Pulmonary artery endothelial cell (primary cell): ENCODE results near the gene ITGA11. TPM values are rescaled to one million over a fixed set of nuclear protein-coding genes. Genes with fewer than 3 reads are reported as not detected.
"Not testable (repeated sequence)": the region's sequence is repeated elsewhere in the genome, so short reads cannot be mapped to it uniquely, and the experiment has no call there.

ENCODE experiments used
- DNase-seq: peaks from one replicate; pipeline ENCODE4 v3.0.0-alpha.2; 2011; ENCODE audit warnings: low read depth, low spot score
- total RNA-seq: library from RNA; depleted of rRNA; stranded (reverse); fragments of >200 nt; gene quantifications from 2 replicates; pipeline ENCODE4 v1.2.3, GENCODE V29; 2014

The ITGA11 gene
- total RNA-seq, 1 donor from 2014 or later, result 0.20 TPM

DNA sequence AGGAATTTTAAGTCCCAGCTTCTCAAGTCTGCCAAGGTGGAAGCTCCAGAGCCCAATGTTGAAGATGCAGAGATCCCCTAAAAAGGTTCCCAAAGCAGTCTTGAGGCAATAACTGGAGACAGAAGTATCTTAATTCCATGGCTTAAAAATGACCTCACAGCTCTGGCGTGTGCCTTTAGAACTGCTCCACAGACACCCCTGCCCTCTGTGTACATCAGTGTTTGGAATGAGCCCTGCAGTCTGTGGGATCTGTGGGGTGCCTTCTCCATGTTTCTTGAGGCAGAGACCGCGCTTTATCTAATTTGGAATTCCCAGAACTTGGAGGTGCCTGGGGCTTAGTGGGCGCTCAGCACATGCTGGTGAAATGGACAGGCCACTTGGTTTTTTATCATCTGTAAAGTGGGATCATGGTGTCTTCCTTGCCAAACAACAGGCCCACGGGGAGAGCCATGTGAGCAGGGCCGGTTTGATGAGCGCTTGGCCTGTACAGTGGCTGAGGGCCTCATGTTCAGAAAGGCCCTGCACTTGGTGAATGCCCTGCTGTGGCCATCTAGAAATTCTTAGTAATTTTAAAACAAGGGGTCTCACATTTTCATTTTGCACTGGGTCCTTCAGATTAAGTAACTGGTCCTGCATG, 7.1 kb downstream of the ITGA11 start:
- DNase-seq, result no peak

DNA sequence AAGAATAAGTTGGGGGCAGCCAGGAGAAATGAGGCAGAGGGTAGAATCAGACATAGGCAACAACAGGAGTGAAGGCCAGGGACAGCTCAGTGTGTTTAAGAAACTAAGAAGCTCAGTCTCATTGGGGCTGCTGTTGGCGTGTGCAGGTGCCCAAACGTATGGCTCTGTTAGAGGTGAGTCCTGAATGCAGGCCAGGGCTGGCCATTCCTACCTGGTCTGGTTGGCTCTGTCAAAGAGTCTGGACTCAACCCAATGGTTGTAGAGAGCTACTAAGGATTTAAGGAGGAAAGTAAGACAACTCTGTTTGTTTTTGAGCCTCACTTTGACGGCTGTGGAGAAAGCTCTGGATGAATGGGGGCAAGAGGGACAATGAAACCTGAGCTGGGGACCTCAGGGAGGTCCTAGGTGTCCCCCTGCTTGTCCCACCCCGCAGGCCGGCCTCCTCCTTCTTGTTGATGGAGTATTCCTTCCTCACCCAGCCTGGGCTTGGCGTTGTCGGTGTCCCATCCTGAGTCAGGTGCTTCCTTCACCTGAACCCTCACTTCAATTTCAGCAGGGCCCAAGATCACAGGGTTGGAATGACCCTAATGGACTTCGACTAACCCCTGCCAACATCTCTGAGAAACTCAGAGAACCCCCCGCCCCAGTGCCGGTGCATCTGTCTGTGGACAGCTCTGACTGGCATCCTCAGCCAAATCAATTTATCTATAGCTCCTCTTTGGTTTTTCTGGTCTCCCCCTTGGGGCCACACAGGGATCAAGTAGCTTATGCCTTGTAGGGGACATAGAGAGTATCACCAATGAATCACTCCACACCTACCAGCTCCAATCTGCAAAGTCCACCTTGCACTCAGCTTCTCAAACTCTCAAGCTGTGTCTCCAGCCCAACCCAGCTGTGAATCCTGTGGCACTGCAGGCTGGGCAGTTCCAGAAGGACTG, 8.3 kb downstream of the ITGA11 start:
- DNase-seq, result no peak

DNA sequence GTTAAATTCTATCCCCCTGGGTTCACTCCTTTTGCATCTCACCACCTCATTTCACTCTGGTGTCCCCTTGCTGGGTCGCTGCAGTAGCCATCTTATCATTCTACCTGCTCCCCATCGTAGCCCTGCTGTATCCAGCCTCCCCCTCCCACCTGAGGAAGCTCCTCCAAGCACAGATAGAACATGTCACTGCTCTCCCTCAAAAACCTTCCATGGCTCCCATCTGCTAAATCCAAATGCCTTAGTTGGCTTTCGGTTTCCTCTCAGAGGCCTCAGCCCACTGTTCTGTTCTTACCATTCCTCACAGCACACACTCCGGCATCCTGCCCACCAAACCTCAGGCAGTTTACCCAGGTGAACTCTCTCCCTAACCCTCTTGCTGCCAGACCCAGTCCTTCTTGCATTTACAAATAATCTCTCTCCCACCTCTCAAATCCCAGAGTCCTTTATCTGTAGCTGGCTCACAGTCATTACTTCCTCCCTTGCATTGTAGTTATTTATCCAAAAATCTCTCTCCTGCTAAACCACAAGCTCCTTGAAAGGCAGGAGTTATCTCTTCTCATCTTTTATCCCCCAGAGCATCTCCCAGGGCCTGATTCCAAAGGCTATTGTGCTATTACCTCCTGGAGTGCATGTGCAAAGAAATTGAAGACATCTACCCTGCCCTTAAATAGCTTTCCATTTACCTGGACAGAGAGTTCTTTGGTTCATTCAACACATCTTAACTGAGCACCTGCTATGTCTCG, 9.4 kb downstream of the ITGA11 start:
- DNase-seq, result not testable (repeated sequence)

DNA sequence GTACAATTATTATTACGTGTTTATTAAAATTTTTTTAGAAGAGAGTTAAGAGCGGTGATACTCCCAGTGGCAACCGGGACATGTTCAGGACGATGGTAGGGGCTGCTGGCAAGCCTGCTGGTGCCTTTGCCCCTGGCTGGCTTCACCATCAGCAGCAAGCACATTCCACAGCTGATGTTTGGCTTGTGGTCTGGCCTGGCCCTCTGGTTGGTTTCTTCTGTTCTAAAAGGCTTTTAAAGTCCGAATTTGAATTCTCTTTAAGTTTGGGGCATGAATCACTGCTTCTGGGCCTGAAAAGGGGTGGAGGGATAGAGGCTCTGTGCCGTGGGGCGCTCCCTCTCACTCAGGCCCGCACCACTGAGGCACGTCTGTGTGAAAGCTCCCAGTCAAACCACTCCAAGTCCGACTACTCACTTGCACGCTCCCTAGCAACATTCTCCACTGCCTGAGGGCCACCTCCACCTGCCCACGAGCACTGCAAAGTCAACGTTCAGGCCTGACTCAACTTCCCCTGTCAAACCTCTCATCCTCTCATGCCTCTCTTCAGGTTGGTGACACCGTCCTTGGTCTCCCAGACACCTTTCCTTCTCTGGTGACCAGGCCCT, 10.1 kb downstream of the ITGA11 start:
- DNase-seq, result no peak

DNA sequence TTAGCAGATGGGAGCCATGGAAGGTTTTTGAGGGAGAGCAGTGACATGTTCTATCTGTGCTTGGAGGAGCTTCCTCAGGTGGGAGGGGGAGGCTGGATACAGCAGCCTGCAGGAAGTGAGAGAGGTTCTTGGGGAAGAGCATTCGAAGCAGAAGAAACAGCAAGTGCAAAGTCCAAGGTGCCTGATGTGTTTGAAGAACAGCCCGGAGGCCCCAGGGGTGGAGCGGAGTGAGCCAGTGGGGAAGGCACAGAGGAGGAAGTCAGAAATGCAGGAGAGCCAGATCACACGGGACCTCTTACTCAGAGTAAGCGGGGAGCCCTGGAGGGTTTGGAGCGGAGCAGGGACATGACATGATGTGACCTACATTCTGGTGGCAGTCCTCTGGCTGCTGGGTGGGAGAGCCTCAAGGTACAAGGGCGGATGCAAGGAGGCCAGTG, 10.8 kb downstream of the ITGA11 start:
- no peak for DNase-seq

DNA sequence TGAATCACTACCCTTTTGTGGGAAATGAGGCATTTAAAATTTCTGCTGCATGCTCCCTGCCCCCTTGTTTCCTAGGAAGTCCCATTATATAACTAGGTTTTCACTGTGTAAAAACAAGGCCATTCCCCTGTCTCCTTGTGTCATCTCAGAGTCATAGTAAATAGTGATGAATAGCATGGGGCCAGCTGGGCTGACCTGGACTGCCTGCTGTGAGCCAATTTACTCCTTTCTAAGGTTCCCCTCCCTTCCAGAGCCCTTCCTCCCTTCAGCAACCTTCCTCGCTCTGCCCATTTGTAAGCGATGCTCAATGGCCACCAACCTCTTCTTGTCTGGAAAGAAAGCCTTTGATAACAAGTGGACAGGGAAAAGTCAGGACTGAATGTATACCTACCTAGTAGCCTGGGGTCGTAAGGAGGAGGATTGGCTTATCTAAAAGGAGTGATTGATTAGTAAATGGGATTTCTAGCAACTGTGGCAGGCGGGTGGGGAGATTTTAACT, 11.7 kb downstream of the ITGA11 start:
- no peak for DNase-seq

DNA sequence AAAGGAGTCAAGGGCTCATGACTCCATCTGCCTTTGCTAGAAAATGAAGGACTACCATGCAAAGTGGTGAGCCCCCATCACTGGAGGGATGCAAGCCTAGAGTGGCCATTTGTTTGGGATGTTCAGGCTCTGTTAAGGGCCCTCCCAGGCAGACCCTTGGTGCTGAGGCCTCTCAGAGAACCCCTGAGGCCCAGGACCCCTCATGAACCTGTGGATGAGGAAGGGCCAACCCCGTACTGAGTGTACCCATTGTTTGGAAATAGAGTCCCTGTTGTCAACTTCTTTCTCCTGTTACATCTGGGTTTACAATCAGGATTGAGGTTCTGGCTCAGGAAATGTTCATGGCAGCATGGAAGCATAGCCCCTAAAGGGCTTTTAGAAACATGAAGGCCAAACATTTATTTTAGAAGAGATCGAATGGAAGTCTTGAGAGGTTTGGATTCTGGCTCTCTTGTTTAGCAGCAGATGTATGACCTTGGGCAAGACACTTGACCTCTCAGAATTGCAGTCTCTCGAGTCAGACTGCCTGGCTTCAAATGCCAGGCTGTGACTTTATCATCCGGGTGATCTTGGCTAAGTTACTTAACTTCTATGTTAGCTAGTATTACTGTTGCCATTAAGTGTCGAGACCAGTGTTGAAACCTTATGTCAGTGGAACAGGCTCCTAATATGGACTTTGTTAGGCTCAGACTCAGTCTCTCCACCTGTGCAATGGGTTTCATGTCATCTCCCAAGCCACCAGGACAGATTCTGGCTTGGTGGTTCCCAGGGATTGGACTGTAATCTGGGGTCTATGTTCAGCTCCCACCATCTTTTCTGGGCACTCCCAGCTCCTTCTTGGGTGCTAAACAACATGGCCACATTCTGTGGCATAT, 12.4 kb downstream of the ITGA11 start:
- DNase-seq, result no peak

DNA sequence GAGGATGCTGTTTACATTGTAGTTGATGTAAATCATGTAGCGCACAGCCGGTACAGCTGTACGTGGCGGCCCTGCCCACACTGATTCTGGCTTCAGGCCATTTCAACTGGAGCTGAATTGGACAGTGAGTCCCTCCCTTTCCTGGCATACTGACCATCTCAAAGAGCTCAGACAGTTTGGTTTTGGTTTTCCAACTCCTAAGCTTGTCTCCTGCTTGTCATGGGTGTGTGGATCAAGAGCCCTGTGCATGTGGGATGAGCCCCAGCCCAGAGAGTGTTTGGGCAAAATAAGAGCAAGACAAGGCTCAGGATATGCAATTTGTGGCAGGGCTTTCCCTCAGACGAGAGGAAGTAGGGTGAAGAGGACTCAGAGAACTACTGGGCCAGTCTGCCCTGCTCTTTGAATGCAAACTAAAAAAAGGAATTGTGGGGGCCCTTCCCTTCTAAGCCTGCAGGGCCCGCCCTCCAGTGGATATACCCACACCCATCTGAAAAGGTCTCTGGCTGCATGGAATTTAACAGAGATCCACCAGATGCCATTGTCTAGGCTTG, 13.3 kb downstream of the ITGA11 start:
- DNase-seq, result no peak

DNA sequence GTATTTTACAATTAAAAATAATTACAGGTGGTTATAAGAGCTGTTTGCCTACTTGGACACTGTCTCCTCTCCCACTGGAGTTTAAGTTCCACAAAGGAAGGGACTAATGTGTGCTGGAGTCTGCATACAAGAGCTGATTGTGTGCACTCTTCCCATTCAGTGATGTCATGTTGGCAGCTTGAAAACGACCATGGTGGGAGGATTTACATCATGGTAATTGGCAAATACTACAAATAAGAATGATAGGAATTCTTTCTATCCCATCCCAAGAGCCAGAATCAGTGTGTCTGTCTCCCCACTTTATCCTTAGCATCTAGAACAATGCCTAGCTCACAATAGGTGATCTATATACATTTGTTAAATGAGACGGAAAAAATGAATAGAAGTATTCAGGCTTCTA, 14.1 kb downstream of the ITGA11 start:
- DNase-seq, result no peak

DNA sequence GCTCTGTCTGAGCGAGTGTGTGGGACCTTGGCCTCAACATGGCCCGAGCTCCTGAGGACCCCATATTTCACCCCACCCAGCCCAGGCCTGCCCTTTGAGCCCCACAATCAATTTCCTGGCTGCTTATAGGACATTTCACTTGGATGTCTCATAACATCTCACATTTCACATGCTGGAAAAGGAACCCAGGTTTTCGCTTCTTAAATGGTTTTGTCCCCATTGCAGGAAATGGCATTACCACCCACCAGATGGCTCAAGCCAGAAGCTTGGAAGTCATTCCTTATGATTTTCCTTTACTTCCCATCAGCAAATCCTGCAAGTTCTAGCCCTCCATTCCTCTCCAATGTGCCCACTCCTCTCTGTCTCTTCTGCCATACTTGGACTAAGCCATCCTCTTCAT, 14.9 kb downstream of the ITGA11 start:
- DNase-seq, result no peak

DNA sequence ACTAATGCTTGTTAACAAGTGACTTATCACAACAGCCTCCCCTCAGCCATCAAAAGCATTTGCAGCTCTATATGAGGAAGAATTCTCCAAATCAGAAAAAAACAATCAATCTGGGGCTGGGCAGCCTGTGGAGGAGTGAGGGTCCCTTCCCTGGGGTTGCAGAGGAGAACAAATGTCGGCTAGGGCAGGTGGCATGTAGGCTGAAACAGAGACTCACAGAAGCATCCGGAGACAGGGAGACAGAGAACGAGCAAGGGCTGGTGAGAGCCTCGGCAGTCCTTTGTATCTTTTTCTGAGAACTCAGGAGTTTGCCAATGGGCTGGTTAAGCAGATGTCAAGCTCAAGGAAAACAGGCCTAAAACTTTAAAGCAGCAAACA, 15.8 kb downstream of the ITGA11 start:
- DNase-seq, result no peak

DNA sequence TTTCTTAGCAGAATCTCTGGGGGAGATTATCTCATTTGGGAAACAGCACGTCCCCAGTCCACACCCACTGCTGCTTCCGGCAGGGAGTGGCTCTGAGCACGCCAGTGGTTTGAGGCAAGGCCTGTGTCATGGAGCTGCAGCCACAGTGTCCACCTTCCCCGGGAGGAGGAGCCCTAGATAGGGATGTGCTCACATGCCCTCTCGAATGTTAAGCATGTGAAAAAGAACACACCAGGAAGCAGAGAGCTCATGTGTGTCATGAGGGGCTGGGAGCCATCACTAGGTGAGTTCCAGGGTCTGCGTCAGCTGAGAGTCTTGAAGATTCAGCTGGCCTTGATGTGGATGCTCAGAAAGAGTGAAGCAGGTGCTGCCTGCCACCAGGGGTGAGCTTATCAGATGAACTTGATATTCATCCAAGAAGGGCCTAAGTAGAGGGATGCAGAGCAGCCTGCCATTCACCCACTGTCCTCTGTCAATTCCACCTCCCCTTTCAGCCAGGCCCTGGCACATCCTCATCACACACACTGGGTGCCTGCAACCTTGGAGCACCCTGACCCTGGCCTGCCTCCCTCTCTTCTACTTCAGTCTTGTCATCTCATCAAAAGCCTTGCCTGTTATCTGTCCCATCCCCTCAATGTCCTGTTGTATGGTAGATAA, 16.3 kb downstream of the ITGA11 start:
- DNase-seq, result no peak

DNA sequence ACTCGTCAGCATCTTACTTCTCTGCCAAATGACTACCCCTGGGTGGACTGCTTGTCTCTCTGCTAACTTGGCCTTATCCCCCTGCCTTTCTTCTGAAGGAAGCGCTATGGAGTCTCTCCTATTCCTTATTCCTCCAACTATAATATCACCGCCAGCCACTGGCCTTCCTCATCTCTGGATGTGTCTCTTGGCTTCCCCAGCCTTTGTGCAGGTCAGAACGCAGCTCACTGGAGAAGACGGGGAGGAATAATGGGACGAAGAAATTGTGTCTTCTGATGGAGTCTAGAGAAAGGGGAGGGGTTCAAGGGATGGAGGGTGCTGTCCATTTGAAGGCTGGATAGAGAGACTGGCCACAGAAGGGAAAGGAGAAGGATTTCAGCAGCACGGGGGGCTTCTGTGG, 16.9 kb downstream of the ITGA11 start:
- no peak for DNase-seq

DNA sequence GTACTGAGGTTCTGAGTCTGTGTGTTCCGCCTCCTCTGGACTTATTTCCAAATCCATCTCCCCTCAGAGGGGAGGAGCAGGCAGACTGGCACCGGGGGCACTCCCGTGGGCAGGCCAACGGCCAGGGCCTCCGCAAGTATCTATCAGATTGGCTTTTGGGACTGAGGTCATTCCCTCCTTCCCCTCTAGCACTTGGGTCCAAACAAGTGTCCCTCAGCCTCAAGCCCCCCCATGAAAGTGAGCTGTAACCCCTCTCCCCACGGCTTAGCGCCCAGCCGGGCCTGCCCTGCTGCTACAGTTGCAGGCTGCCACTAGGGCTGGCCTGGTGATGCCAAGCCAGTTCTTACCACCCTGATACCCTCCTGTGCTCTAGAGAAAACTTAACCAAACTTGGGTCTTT, 17.4 kb downstream of the ITGA11 start:
- no peak for DNase-seq

DNA sequence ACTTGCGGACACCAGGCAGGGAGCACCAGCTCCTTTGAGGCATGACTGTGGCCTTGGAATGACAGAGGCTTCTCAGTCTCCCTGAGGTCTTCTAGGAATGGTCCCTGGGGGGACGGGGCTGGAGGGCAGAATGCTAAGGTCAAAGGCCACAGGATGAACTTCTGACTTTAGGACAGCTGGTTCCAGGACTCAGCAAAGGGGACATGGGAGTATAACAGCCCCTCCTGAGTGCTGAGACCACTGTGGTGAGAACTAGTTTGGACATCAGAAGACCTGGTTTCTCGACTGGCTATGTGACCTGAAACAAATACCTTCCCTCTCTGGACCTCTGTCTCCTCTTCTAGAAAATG, 17.8 kb downstream of the ITGA11 start:
- no peak for DNase-seq

DNA sequence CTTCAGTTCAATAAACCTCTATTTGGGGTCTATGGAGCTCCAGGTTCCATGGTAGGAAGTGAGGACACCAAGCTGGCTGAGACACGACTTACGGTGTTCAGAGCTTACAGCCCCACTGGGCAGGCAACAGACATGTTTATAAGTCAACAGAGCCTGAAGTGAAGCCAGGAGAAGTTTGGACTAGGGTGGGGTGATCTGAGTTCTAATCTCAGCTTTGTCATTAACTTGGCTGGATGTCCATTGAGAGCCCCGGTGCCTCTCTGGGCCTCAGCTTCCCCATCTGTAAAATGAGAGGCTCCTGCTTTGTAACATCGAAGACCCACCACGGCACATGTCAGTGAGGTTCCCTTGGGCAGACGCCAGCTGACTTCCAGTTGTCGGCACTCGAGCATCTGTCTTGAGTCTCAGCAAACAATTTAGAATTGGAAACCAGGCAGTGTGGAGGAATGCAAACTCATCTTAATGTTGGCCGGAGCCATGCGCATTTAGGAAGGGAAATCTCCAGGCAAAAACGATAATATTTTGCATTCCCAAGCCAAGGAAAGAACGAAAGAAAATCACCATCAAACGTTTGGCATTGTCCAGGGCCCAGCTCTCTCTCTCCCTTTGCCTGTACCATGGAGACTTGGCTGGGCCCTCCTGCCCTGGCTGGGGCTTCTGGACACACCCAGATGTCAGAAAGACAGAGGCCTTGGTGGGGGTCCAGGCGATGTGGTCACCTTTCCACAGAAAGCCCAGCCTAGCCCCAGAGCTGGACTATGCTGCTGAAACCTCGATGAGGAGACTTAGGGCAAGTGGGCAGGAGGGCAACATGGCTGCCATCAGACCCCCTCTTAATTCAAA, 18.4 kb downstream of the ITGA11 start:
- DNase-seq, result no peak

DNA sequence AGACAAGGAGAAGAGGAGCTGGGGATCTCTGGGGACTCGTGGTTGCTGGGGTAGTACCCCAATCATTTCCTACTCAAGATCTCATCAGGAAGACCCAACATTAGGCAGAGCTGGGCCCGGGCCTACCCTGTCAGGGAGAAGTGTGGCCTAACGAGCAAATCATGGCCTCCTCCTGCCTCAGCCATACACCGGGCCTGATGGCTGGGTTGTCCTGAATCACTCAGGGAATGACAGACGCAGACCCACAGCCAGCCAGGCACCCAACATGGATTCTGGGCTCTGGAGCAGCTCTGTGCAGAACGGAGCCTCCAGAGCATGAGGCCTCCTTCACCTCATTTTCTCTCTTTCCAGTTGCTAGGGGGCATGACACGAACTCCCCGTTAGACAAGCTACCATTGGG, 19.7 kb downstream of the ITGA11 start:
- no peak for DNase-seq

DNA sequence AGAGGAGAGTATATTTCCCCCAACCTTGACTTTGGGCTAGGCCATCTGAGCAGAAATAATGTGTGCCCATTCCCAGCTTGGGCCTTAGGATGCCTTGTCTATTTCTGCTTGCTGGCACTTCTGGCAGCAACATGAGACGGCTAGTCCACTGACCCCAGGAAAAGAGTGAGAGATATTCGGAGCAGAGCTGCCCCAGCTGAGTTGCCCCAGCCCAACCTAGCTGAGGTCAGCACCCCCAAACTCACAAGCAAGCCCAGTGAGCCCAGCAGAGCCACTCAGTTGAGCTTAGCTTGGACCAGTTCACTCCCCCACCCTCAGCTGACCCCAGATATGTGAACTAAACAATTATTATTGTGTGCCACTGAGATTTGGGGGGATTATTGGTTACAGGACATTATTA, 20.2 kb downstream of the ITGA11 start:
- DNase-seq, result no peak

DNA sequence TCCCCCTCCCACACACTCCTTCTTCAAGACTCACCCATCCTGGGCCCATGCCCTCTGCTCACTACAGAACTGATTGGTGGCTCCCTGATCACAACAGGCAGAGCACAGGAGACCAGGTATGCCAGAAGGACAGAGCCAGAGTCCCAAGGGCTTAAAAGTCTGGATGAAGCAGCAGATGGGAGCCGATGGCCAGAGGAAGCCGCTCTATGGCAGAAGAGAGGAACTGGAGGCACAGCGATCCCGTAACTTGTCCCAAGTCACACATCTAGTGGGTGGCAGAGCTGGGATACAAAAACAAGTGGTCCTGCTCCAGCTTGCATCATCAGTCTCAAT, 20.7 kb downstream of the ITGA11 start:
- DNase-seq, result no peak
